K562 (cell line): ENCODE data around the gene COL25A1.

Experiments used
- CBX3 ChIP-seq, 2 experiments: IDR thresholded peaks; 1 replicate in 1 of 2; 2 replicates in 1 of 2; pipeline ENCODE4 v1.6.1; 2012; ENCODE audit warnings: inconsistent platforms in 2 of 2, low read length in 2 of 2, borderline replicate concordance in 1 of 2, control low read depth in 1 of 2
- MCM2 ChIP-seq: fragments of 450-650 bp; IDR thresholded peaks from 2 replicates; pipeline ENCODE4 v1.6.1; 2017; ENCODE audit warnings: low read depth, mild to moderate bottlenecking
- POLR2A ChIP-seq: fragments of 450-650 bp; conservative IDR thresholded peaks from 2 replicates; pipeline ENCODE4 v1.6.1; 2016

DNA sequence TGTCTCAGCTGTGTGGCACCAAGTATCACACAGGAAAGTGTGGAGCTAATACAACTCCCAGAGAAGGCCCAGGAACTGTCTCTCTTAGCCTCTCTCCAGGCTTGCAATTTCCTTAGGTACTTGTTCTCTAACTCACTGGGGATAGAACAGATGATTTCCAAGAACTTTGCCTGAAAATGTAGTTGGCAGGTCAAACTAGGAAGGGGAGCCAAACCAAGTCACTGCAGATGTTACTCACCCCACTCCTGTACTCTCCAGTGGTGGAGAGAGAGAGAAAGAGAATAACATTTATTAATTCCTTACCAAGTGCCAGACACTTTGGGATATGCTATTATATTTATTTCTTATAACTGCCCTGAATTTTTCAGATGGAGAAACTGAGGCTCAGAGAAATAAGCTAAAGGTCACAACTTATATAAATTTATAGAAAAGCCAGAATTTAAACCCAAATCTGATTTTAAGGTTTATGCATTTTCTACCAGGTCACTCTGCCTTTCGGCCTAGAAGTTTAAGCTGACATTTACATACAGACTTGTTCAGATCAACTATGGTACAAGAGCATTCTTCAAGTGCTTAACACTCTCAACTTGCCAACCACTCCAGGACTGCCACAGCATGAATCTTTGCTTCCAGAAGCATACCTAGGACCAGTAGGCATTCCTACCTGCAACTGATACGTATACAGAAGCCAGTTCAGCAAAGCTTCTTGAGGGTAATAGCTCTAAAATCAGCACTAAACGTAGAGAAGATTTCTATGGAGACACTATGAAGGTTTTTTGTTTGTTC is 291.0 kb downstream of the COL25A1 start:
- TF ChIP-seq MCM2 (no peak), POLR2A (no peak), CBX3 (IDR thresholded peaks at IDR 0.05; ENCODE audit: borderline replicate concordance in 1 of 2, low read length in 2 of 2) (no peak)
